HG03196 (cell line): Measurements from ENCODE around the gene SLIT2.

Source experiments
- ATAC-seq: cut with Tn5 transposase; IDR thresholded peaks from one replicate; pipeline ENCODE4 v1.9.1; 2021; ENCODE audit not compliant: unreplicated experiment

Gene SLIT2

GRCh38 chr4:20299515-20299914 is 47.8 kb downstream of the SLIT2 start:
- no peak for ATAC-seq

- no peak for ATAC-seq
Observed at GRCh38 chr4:20301161-20301560, 49.5 kb downstream of the SLIT2 start.
